HG03378 (cell line): ENCODE measurements around the gene HOXD13.

Experiments used
- ATAC-seq: cut with Tn5 transposase; IDR thresholded peaks from one replicate; pipeline ENCODE4 v1.9.1; 2021; ENCODE audit warnings: mild to moderate bottlenecking, moderate library complexity; ENCODE audit not compliant: unreplicated experiment

HOXD13 gene

GRCh38 chr2:176080540-176081375 is 11.8 kb upstream of the HOXD13 start:
- no peak for ATAC-seq

DNA sequence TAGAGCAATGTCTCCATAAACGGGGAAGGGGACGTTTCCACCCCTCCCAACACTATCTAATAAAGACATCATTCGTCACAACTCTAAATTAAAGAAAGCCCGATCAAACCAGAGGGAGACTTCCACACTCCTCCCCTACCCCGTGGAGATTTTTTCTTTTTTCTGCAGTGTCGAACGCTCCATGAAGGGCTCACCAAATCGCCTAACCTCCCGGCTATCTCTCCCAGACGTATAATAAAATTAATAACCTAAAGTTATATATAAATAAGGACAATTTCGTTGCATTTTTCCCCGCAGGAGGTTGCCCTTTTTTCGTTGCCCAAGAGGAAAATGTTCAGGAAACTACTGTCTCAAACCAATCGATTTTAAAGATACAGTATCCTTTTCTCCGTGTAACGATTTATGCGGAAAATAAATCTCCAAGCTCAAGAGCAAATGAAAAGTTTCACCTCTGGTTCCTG is 11.1 kb upstream of the HOXD13 start:
- ATAC-seq: no peak

DNA sequence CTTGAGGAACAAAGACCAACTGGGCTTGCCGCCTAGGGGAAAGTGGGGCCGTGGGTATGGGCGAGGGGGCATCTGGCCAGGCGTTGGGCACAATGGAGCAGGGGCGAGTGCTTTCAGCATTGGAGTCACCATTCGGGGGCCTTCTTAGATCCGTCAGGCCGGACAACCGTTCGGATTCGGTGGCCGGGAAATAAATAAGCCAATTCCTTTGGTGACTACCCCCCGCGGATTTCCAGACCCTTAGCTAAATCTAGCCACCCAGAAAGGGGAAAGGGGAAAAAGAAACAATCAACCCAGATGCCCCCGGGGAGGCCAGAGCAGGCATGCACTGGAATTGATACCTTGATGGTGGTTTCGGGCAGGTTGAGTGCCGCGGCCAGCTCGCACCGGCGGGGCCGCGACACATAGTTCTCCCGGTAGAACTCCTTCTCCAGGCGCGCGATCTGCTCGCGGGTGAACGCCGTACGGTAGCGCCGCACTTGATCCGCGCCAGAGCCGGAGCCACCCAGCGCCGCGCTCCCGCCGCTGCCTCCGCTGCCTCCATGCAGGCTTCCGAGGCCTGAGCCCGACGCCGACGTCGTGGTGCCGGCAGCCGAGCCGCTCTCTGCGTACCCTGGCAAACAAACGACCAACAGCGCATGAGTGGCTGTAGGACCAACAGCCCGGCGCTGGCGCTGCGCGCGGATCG is 10.5 kb upstream of the HOXD13 start:
- ATAC-seq: no peak

GRCh38 chr2:176082525-176082823 is 10.0 kb upstream of the HOXD13 start:
- ATAC-seq: no peak

GRCh38 chr2:176082824-176083751 is 9.4 kb upstream of the HOXD13 start:
- no peak for ATAC-seq

DNA sequence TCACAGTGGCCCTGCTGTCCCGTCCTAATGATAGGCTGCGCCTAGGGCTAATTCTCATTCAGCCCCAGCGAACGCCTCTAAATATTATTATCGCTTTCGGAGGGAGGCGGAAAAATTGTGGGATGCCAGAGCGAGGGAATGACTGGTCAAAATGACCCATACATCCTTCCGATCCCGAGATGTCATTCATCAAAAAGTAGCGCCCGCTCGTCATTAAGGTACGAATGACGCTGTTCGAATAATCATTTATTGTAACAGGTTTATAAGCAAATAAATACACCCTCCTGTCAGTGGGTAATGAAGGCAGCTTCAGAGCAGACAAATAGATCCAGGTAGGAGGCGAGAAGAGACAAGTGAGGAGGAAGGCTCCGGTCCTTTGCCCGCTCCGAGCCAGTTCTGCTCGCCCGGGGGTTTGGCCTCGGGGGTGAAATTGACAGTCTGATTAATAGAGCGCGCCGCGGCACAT is 8.7 kb upstream of the HOXD13 start, which contains the start of gene EVX2:
TSS of gene EVX2 (minus strand) at position 167 of the 466 bp plus-strand sequence. CDS start 186 bp downstream, outside the sequence.
- ATAC-seq: no peak

GRCh38 chr2:176084611-176085119 is 7.9 kb upstream of the HOXD13 start:
- no peak for ATAC-seq

GRCh38 chr2:176085120-176085788 is 7.3 kb upstream of the HOXD13 start:
- no peak for ATAC-seq

DNA sequence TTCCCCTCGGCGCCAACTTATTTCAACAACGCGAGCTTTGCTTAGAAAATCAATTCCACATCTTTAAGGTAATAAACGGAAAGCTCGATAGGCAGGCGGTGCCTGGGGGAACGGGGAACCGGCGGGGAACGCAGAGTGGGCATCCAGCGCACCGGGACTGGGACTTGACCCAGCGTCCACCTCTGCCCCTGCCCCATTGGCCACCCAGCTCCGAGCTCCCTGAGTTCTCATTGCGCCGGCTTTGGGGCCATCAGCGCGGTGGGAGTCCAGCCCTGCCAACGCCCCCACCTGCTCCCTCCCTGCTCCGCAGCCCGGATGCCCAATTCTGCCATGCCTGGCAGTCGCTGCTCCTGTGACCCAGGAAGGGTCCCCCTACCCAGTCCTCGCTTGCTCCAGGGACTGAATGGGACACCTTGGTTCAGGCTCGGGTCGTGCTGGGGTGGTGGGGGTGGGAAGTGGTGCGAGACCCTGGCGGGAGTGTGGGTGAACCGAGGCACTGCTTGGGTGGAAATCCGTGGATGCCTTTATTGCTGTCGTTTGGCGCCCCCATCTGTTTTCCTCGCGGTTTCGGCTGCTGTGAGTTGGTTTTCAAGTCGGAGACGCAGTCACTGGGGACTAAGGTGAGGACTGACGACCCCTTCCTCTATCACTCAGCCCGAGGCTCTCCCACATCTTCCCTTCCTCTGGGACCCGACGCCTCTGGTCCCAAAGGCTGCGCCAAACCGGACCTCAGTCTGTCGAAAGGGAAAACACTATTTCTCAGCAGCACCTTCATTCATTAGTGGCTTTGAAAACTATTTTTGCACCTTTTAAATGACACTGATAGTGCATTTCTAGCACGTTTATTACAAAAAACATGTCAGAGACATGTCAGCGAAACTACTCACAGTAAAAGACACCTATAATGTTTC is 6.4 kb upstream of the HOXD13 start:
- ATAC-seq: no peak

DNA sequence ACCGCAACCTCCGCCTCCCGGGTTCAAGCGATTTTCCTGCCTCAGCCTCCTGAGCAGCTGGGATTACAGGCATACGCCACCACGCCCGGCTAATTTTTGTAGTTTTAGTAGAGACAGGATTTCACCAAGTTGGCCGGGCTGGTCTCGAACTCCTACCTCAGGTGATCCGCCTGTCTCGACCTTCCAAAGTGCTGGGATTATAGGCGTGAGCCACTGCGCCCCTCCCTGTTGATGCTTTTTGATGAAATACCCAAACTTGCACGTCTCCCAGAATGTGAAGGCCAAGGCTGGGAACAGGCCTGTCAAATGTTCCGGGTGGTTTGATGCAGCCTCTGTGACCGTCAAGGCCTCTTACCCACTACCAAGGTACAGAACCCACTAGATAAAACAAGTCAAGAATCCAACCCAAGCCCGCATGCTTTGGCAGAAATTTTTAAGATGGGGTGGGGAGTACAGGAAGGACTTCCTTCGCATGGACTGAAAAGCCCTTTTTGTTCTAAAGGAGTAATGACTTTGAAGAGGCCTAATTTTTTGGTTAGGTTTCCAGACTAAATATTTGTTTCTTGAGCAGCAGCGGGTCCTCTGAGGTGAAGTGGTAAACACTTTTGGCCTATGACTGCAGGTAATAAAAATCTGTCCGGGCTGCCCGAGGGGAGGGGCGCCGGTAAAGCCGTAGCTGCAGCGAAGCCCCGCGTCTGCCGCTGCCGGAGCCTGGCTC is 5.0 kb upstream of the HOXD13 start:
- no peak for ATAC-seq

DNA sequence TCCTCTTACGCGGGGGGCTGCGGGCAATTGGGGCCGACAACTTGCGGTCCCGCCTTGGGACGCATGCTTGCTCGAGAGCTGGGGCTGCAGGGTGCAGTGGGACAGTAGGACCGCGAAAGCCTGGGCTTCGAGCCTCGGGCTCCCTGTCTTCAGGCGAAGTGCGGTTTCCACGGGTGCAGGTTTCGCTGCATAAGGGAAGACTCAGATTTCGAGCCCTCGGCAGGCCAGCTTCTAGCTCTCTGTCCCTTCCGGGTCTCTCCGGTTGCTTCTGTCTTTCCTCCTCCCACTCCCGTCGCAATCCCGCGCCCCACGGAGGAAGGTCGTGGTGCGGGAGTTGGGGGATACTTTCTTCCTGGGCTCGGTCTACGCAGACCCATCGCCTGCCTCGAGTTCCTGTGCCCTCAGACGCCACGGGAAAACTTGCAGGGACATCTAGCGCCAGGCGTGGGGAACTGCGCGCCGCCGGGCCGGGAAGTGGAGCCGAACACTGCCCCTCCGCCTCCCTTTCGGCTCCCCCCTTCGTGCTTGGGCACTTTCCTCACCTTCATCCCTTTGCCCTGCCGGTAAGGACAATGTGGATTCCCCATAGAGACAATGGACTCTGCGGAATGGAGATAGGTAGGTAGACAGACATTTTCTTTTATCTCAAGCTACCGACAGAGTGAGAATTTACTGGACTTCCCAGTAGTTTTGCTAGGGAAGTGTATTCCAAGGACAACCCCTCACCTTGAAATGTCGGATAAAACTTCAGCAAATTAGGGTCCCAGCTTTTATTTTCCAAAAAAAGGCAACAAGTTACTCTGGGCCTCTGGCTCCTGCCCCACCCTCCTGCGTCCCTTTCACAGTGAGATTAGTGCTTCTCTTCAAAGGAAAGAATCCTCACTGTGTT is 4.2 kb upstream of the HOXD13 start:
- ATAC-seq: no peak

GRCh38 chr2:176088937-176089842 is 3.3 kb upstream of the HOXD13 start:
- ATAC-seq: no peak

GRCh38 chr2:176089843-176090395 is 2.6 kb upstream of the HOXD13 start:
- no peak for ATAC-seq

DNA sequence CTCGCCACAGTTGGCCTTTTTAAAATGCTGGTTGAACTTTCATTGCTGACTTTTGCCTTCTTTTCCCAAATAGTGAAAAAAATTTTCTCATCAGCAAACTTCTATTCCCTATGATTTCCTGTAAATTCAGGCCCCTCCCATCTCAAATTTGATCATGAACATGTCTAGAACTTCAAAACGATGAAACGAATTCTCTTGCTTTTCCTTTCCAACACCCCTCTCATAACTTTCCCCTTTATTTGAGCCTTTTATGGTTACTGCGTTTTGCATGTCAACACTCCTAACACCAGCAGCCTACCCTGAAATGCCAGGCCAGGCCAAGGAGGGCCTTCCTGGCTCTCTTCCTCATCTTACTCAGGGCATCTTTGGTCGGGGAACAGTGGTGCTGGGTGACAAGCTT is 1.7 kb upstream of the HOXD13 start:
- no peak for ATAC-seq

- ATAC-seq: no peak
Measured at GRCh38 chr2:176091329-176092258, 927 bp upstream of the HOXD13 start.
